Measurements from ENCODE around the gene CADM2. TPM values are rescaled to one million over a fixed set of nuclear protein-coding genes. Genes with fewer than 3 reads are reported as not detected.

CADM2 gene
- total and polyA plus RNA-seq, 4 donors, result 1.3 to 1.8 TPM; not detected in 2

DNA sequence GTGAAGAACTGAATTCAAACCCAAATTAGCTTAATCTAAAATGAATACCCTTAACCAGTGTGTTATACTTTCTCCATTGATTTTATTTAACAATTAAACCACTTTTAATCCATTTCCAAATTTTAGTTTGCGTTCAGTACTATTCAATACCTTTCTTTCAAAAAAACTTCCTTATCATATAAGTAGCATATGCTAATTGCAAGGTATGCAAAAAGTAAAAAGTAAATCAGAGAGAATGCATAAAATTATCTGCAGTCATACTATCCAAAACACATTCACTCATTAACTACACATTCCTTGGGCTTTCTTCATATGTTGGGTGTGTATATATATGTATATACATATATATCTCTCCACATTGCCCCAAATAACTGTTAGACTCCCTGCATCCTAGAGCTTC, 208.8 kb downstream of the CADM2 start:
- Histone ChIP-seq H3K4me3 (ENCODE audit: low read length in 2 of 2) (no peak overlapping the region), H3K4me1 (ENCODE audit: control insufficient read depth in 1 of 2, insufficient read depth in 2 of 2, low read length in 2 of 2) (no peaks in the 10 kb centered on the region), H3K36me3 (ENCODE audit: control insufficient read depth in 1 of 2, insufficient read depth in 2 of 2, low read length in 1 of 2) (no peaks in the 10 kb centered on the region), H3K27me3 (ENCODE audit: control insufficient read depth in 1 of 2, insufficient read depth in 2 of 2, low read length in 1 of 2) (no peaks in the 10 kb centered on the region), H3K9me3 (ENCODE audit: control insufficient read depth, low read length) (no peaks in the 10 kb centered on the region), H3K27ac (ENCODE audit: low read depth in 1 of 2, low read length in 2 of 2) (no peak overlapping the region)
- no peak for ATAC-seq (ENCODE audit: low FRiP score)
- WGBS, 2 donors, result 91 to 97% methylated on average over 1 of the region's 1 CpG
- intact Hi-C loops (cut with DNase I), result no loop called here
- DNase-seq, result no peak

DNA sequence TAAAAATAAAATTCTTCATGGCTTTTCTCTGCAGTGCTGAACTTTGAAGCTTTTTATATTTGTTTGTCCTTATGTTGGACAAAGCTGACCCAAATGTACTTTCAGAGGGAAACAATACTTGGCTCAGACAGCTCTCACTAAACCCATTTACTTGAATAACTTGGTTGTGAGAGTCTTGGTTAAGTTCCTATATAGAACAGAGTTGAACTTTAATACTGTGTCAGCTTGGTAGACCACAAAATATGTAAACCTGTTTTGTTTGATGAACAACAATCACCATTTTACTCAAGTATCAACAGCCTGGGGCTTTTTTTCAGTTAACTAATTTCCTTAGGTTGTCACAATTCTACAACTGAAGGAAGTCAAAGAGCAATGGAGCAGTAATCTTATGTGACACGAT, 211.9 kb downstream of the CADM2 start:
- H3K4me3 ChIP-seq (ENCODE audit: low read length in 2 of 2), result no peak overlapping the region
- WGBS, 2 donors, result 69 to 74% methylated on average over 1 of the region's 1 CpG
- intact Hi-C loops (cut with DNase I), result no loop called here
- DNase-seq (no peak), ATAC-seq (ENCODE audit: low FRiP score) (no peak)
- no peaks in the 10 kb centered on the region for H3K36me3 ChIP-seq (ENCODE audit: control insufficient read depth in 1 of 2, insufficient read depth in 2 of 2, low read length in 1 of 2)
- no peaks in the 10 kb centered on the region for H3K27me3 ChIP-seq (ENCODE audit: control insufficient read depth in 1 of 2, insufficient read depth in 2 of 2, low read length in 1 of 2)
- H3K4me1 ChIP-seq (ENCODE audit: control insufficient read depth in 1 of 2, insufficient read depth in 2 of 2, low read length in 2 of 2), result no peaks in the 10 kb centered on the region
- H3K9me3 ChIP-seq (ENCODE audit: control insufficient read depth, low read length), result no peaks in the 10 kb centered on the region
- H3K27ac ChIP-seq (ENCODE audit: low read depth in 1 of 2, low read length in 2 of 2), result no peak overlapping the region

DNA sequence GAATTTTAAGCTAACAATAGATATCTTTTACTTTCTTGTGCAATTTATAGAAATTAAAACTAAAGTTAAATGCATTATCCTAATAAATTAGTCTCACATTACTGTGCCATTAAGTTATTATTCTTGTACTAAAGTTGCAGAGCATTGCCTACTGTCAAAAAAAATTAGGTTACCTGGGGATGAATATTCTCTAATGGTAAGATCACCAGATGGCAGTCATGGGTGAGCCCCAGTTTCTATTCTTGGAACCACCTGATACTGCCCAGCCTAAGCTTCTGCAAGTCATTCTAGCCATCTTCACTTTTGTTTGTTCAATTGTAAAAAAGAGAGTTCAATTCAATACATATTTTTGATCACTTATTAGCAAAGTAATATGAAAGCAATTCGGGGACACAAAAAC, 213.2 kb downstream of the CADM2 start:
- Histone ChIP-seq H3K9me3 (ENCODE audit: control insufficient read depth, low read length) (no peaks in the 10 kb centered on the region), H3K4me1 (ENCODE audit: control insufficient read depth in 1 of 2, insufficient read depth in 2 of 2, low read length in 2 of 2) (no peaks in the 10 kb centered on the region), H3K4me3 (ENCODE audit: low read length in 2 of 2) (no peak overlapping the region), H3K36me3 (ENCODE audit: control insufficient read depth in 1 of 2, insufficient read depth in 2 of 2, low read length in 1 of 2) (no peaks in the 10 kb centered on the region), H3K27ac (ENCODE audit: low read depth in 1 of 2, low read length in 2 of 2) (no peak overlapping the region), H3K27me3 (ENCODE audit: control insufficient read depth in 1 of 2, insufficient read depth in 2 of 2, low read length in 1 of 2) (no peaks in the 10 kb centered on the region)
- ATAC-seq (ENCODE audit: low FRiP score), result no peak
- intact Hi-C loops (cut with DNase I), result no loop called here
- 82 to 88% methylated on average over 1 of the region's 1 CpG for WGBS, 2 donors
- no peak for DNase-seq

DNA sequence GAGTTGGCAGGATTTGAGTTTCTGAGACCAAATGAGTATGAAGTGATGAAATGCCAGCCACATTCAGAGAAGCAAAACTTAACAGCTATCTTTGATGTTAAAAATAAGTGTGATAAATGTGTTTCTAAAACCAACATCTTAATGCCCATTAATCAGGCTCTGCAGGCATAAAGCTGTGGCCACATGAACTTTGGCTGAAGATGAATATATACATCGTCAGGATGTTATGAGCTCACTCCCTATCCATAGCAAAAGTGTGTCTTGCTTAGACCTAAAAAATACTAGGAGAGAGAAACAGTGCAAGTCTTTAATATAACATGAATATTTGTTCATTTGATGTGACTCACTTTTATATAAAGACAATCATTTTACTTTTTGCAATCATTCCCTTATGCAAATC, 218.0 kb downstream of the CADM2 start:
- no peaks in the 10 kb centered on the region for H3K36me3 ChIP-seq (ENCODE audit: control insufficient read depth in 1 of 2, insufficient read depth in 2 of 2, low read length in 1 of 2)
- H3K9me3 ChIP-seq (ENCODE audit: control insufficient read depth, low read length), result no peaks in the 10 kb centered on the region
- WGBS, 2 donors, result 9 to 10% methylated on average over 1 of the region's 1 CpG
- DNase-seq (no peak), ATAC-seq (ENCODE audit: low FRiP score) (no peak)
- H3K4me3 ChIP-seq (ENCODE audit: low read length in 2 of 2), result no peak overlapping the region
- no peaks in the 10 kb centered on the region for H3K4me1 ChIP-seq (ENCODE audit: control insufficient read depth in 1 of 2, insufficient read depth in 2 of 2, low read length in 2 of 2)
- intact Hi-C loops (cut with DNase I), result no loop called here
- H3K27ac ChIP-seq (ENCODE audit: low read depth in 1 of 2, low read length in 2 of 2), result no peak overlapping the region
- H3K27me3 ChIP-seq (ENCODE audit: control insufficient read depth in 1 of 2, insufficient read depth in 2 of 2, low read length in 1 of 2), result no peaks in the 10 kb centered on the region

DNA sequence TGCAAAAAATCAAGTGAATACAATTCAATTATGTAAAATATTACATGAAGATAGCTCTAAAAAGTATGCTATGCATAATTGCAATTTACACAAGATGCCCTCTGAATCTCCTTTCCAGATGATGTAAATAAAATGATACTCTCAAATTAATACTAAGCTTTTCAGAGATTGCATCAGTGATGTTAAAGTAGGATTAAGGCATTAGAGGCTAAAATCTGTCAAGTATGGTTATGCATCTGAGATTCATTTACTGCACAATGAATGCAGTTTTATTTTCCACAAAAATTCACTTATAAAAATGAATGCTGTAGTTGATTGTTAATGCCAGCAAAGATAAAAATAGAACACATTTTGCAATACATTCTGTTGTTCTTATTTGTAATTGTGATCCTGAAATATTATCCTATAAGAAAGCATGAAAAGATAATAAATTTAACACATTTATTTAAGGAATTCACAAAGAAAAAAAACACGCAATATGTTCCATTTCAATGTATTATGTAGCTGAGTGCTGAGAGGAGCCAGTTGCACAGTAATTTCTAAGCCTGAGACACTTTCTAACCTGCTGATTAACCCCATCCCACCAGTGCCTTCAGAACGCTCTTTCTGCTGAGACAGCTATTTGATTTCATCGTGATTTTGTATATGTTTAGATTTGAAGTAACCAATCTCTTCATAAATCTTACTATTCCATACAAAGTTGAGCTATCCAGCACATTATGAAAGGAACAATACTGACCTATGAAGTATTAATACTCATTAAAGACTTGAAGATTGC, 224.4 kb downstream of the CADM2 start:
- intact Hi-C loops (cut with DNase I), result no loop called here
- DNase-seq (no peak), ATAC-seq (ENCODE audit: low FRiP score) (no peak)
- Histone ChIP-seq H3K9me3 (ENCODE audit: control insufficient read depth, low read length) (no peaks in the 10 kb centered on the region), H3K27ac (ENCODE audit: low read depth in 1 of 2, low read length in 2 of 2) (no peak overlapping the region), H3K4me1 (ENCODE audit: control insufficient read depth in 1 of 2, insufficient read depth in 2 of 2, low read length in 2 of 2) (no peaks in the 10 kb centered on the region), H3K27me3 (ENCODE audit: control insufficient read depth in 1 of 2, insufficient read depth in 2 of 2, low read length in 1 of 2) (no peaks in the 10 kb centered on the region), H3K4me3 (ENCODE audit: low read length in 2 of 2) (no peak overlapping the region), H3K36me3 (ENCODE audit: control insufficient read depth in 1 of 2, insufficient read depth in 2 of 2, low read length in 1 of 2) (no peaks in the 10 kb centered on the region)
- 55 to 65% methylated on average over 3 of the region's 3 CpGs for WGBS, 2 donors

DNA sequence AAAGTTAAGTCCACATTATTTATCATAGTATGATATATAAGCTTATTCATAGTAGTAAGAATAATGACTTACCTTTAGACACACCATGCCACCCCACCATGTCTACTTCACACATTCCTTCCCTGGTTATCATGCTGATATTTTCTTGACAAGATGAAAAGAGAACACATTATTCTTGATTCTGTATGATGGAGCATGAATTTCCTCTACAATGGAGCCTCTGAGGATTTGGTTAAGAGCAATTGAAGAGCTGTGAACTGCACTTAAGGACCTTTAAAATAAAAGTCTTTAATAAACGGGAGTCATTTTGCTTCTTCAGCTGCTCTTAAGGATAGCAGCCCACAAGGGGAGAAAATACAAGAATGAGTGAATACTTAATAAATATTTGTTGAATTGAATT, 226.7 kb downstream of the CADM2 start:
- Histone ChIP-seq H3K4me3 (ENCODE audit: low read length in 2 of 2) (no peak overlapping the region), H3K36me3 (ENCODE audit: control insufficient read depth in 1 of 2, insufficient read depth in 2 of 2, low read length in 1 of 2) (no peaks in the 10 kb centered on the region), H3K27me3 (ENCODE audit: control insufficient read depth in 1 of 2, insufficient read depth in 2 of 2, low read length in 1 of 2) (no peaks in the 10 kb centered on the region), H3K27ac (ENCODE audit: low read depth in 1 of 2, low read length in 2 of 2) (no peak overlapping the region), H3K4me1 (ENCODE audit: control insufficient read depth in 1 of 2, insufficient read depth in 2 of 2, low read length in 2 of 2) (no peaks in the 10 kb centered on the region), H3K9me3 (ENCODE audit: control insufficient read depth, low read length) (no peaks in the 10 kb centered on the region)
- intact Hi-C loops (cut with DNase I), result no loop called here
- ATAC-seq (ENCODE audit: low FRiP score) (no peak), DNase-seq (no peak)
- WGBS, 2 donors, result 62 to 72% methylated on average over 1 of the region's 1 CpG

DNA sequence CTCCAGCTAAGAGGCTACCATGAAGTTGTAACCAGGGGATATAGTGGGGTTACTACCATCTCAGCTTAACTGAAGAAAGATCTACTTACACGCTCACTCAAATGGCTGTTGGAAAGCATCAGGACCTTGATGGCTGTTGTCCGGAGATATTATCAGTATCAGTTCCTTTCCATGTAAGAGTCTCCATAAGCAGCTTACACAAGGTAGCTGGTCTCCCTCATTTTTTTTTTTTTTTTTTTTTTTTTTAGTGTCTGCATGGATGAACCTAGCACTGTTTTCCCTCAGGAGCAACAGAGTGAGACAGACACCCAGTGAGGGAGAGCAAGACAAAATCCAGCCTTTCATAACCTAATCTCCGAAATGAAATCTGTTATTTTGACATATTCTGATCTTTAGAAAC, 230.9 kb downstream of the CADM2 start:
- no peak overlapping the region for H3K4me3 ChIP-seq (ENCODE audit: low read length in 2 of 2)
- H3K4me1 ChIP-seq (ENCODE audit: control insufficient read depth in 1 of 2, insufficient read depth in 2 of 2, low read length in 2 of 2), result no peaks in the 10 kb centered on the region
- no peaks in the 10 kb centered on the region for H3K9me3 ChIP-seq (ENCODE audit: control insufficient read depth, low read length)
- DNase-seq (no peak), ATAC-seq (ENCODE audit: low FRiP score) (no peak)
- H3K27me3 ChIP-seq (ENCODE audit: control insufficient read depth in 1 of 2, insufficient read depth in 2 of 2, low read length in 1 of 2), result no peaks in the 10 kb centered on the region
- WGBS, 2 donors, result 89 to 97% methylated on average over 3 of the region's 3 CpGs
- intact Hi-C loops (cut with DNase I), result no loop called here
- no peak overlapping the region for H3K27ac ChIP-seq (ENCODE audit: low read depth in 1 of 2, low read length in 2 of 2)
- H3K36me3 ChIP-seq (ENCODE audit: control insufficient read depth in 1 of 2, insufficient read depth in 2 of 2, low read length in 1 of 2), result no peaks in the 10 kb centered on the region

DNA sequence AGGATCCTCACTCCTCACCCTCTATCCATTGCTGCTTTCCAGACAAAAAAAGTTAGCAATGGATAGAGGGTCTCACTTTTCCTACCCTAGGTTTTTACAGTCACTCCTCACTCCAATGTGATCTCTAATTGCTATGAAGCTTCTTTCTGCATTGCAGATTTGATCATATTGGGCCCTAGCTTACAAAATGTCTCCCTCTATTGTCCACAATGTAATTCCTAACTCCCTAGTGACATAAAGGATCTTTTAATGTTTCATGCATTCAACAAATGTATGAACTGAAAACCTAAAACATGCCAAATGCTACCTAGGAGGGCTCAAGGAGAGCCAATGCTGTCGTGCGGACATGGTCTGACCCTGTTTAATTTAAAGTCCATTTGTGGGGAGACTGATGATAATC, 234.8 kb downstream of the CADM2 start:
- ATAC-seq (ENCODE audit: low FRiP score) (no peak), DNase-seq (no peak)
- Histone ChIP-seq H3K9me3 (ENCODE audit: control insufficient read depth, low read length) (no peaks in the 10 kb centered on the region), H3K27ac (ENCODE audit: low read depth in 1 of 2, low read length in 2 of 2) (no peak overlapping the region), H3K4me3 (ENCODE audit: low read length in 2 of 2) (no peak overlapping the region), H3K4me1 (ENCODE audit: control insufficient read depth in 1 of 2, insufficient read depth in 2 of 2, low read length in 2 of 2) (no peaks in the 10 kb centered on the region), H3K36me3 (ENCODE audit: control insufficient read depth in 1 of 2, insufficient read depth in 2 of 2, low read length in 1 of 2) (no peaks in the 10 kb centered on the region), H3K27me3 (ENCODE audit: control insufficient read depth in 1 of 2, insufficient read depth in 2 of 2, low read length in 1 of 2) (no peaks in the 10 kb centered on the region)
- 77 to 89% methylated on average over 2 of the region's 2 CpGs for WGBS, 2 donors
- intact Hi-C loops (cut with DNase I), result no loop called here

DNA sequence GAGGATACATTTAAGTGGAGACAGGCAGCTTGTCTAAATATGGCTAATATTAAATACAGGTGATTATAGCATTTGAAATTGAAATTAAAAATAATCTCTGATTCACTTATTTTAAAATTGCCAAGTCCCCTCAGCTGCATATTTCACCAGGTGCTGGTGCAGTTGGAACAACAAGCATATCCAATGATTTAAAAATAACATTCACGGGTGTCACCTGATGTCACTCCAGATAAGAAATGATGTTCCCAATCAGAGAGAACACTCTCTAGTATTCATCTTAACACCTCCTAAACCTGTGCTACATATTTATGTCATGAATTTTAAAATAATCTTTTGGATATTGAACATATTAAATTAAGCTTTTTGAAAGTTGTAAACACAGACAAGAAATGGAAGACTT, 249.9 kb downstream of the CADM2 start:
- WGBS, 2 donors, result 26 to 29% methylated on average over 1 of the region's 1 CpG
- ATAC-seq (ENCODE audit: low FRiP score) (no peak), DNase-seq (no peak)
- H3K27ac ChIP-seq (ENCODE audit: low read depth in 1 of 2, low read length in 2 of 2), result no peak overlapping the region
- intact Hi-C loops (cut with DNase I), result no loop called here
- no peaks in the 10 kb centered on the region for H3K36me3 ChIP-seq (ENCODE audit: control insufficient read depth in 1 of 2, insufficient read depth in 2 of 2, low read length in 1 of 2)
- H3K4me3 ChIP-seq (ENCODE audit: low read length in 2 of 2), result no peak overlapping the region
- no peaks in the 10 kb centered on the region for H3K9me3 ChIP-seq (ENCODE audit: control insufficient read depth, low read length)
- H3K27me3 ChIP-seq (ENCODE audit: control insufficient read depth in 1 of 2, insufficient read depth in 2 of 2, low read length in 1 of 2), result no peaks in the 10 kb centered on the region
- H3K4me1 ChIP-seq (ENCODE audit: control insufficient read depth in 1 of 2, insufficient read depth in 2 of 2, low read length in 2 of 2), result no peaks in the 10 kb centered on the region

Measured in aorta (tissue), 5 donors.